Fibroblast of lung (primary cell): ENCODE data around the gene HOXD11.

Experiments used
- EZH2 ChIP-seq: IDR thresholded peaks from 2 replicates; pipeline ENCODE4 v1.5.1; 2012; ENCODE audit warnings: low read length, control low read depth, mild to moderate bottlenecking; ENCODE audit errors: missing control alignments
- TF ChIP-seq, protein P1 (sequence below), 2 donors: IDR thresholded peaks in 1 of 2; conservative IDR thresholded peaks in 1 of 2; 1 replicate in 1 of 2; 2 replicates in 1 of 2; pipeline ENCODE4 v1.5.1; 2011 to 2012; ENCODE audit warnings: low read length in 2 of 2, control low read depth in 1 of 2, inconsistent platforms in 1 of 2, low read depth in 1 of 2, mild to moderate bottlenecking in 1 of 2

DNA sequence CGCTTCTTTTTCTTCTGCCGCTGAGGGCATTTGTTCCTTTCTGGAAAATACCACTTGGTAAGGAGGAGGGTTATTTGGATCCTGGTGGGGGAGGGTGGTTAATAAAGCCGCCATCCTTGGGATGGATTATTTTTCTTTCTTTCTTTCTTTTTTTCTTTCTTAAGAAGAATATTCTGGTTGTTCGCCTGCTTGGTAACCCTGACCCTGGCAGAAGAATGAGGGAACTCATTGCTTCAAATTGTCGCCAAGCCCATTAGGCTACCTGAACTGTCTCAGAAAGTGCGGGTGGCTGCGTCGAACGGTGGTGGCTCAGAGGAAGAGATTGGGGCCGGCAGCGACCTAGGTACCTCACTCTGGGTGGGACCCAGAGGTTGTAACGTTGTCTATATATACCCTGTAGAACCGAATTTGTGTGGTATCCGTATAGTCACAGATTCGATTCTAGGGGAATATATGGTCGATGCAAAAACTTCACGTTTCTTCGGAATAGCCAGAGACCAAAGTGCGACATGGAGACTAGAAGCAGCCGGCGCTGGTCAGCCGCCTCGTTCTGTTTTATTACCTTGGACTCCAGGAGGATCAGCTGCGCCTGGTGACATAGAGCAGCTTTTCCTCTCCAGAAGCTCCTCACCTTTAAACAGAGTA lies 43.0 kb downstream of the HOXD11 start:
- TF ChIP-seq, protein P1, sequence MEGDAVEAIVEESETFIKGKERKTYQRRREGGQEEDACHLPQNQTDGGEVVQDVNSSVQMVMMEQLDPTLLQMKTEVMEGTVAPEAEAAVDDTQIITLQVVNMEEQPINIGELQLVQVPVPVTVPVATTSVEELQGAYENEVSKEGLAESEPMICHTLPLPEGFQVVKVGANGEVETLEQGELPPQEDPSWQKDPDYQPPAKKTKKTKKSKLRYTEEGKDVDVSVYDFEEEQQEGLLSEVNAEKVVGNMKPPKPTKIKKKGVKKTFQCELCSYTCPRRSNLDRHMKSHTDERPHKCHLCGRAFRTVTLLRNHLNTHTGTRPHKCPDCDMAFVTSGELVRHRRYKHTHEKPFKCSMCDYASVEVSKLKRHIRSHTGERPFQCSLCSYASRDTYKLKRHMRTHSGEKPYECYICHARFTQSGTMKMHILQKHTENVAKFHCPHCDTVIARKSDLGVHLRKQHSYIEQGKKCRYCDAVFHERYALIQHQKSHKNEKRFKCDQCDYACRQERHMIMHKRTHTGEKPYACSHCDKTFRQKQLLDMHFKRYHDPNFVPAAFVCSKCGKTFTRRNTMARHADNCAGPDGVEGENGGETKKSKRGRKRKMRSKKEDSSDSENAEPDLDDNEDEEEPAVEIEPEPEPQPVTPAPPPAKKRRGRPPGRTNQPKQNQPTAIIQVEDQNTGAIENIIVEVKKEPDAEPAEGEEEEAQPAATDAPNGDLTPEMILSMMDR (conservative IDR thresholded peaks at IDR 0.05 in 1 of 2, IDR thresholded peaks at IDR 0.05 in 1 of 2; ENCODE audit: low read depth in 1 of 2, low read length in 2 of 2): no peak
- TF ChIP-seq EZH2: no peak
